Left ventricle myocardium inferior (tissue), 1 donor: ENCODE data around the gene SYF2. TPM values are rescaled to one million over a fixed set of nuclear protein-coding genes. Genes with fewer than 3 reads are reported as not detected.

Source experiments
- DNase-seq: peaks from one replicate; pipeline ENCODE4 v3.0.0-alpha.2; 2020
- H3K27ac ChIP-seq: fragments of 200-600 bp; replicated peaks from 2 replicates; pipeline ENCODE4 v1.8.0; 2021
- H3K27me3 ChIP-seq: fragments of 200-600 bp; 2 replicates; pipeline ENCODE4 v1.8.0; 2021; ENCODE audit warnings: low read depth
- H3K36me3 ChIP-seq: fragments of 200-600 bp; 2 replicates; pipeline ENCODE4 v1.8.0; 2021
- H3K4me1 ChIP-seq: fragments of 200-600 bp; 2 replicates; pipeline ENCODE4 v1.8.0; 2021
- H3K4me3 ChIP-seq: fragments of 200-600 bp; 2 replicates; pipeline ENCODE4 v1.8.0; 2021; ENCODE audit warnings: mild to moderate bottlenecking, moderate library complexity
- H3K9me3 ChIP-seq: fragments of 200-600 bp; replicated peaks from 2 replicates; pipeline ENCODE4 v1.8.0; 2021
- CTCF ChIP-seq: fragments of 200-600 bp; IDR thresholded peaks from 2 replicates; pipeline ENCODE4 v1.8.0; 2021; ENCODE audit warnings: antibody characterized with exemption, mild to moderate bottlenecking, borderline replicate concordance
- intact Hi-C: fragments of 100-400 bp; cut with micrococcal nuclease; formaldehyde crosslinking; loops from one replicate; pipeline ENCODE4 v1.11.0; 2022
- total RNA-seq: library from RNA; stranded (reverse); fragmentation: NEBNext Ultra II Directional; extraction: Animal tissue kit (Norgen Biotek cat#: 25700); gene quantifications from one replicate; pipeline ENCODE4 v1.2.1, GENCODE V29; 2021
- donor health status: DM: no; HTN: yes; CAD: no; lungs with severe emphysema.

Gene SYF2
- total RNA-seq, 1 donor from 2014 or later = 35.1 TPM

DNA sequence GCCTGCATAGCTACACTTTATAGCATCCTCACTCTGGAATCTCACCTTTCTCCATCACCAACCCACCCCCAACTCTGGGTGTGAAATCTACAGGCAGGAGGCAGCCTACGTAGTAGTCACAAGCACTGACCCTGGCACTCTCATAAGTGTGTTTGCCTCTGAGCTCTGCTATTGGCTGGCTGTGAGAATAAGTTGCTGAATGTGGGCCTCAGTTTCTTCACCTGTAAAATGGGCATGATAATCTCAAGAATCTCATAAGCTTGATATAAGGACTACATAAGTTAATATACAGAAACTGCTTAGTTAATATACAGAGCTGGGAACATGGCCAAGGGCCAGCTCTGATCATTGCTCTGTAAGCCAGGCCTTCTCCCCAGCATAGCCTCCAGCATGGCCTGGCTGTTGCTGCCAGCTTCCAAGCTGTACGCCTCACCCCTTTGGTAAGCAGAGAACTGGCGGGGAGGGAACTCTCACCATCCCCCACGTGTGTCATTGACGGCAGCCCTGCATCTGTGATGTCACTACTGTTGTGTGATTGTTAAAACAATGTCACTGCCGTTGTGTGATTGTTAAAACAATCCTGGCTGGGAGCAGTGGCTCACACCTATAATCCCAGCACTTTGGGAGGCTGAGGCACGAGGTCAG is 53.3 kb downstream of the SYF2 start:
- intact Hi-C loops = no loop called here
- H3K36me3 ChIP-seq = no peaks in the 10 kb centered on the region
- TF ChIP-seq CTCF = no peak
- H3K4me3 ChIP-seq = no peak overlapping the region
- peaks cover 9% of the 10 kb centered on the region for H3K9me3 ChIP-seq
- peaks cover 19% of the 10 kb centered on the region for H3K27me3 ChIP-seq
- no peak overlapping the region for H3K27ac ChIP-seq
- no peak for DNase-seq
- no peaks in the 10 kb centered on the region for H3K4me1 ChIP-seq

DNA sequence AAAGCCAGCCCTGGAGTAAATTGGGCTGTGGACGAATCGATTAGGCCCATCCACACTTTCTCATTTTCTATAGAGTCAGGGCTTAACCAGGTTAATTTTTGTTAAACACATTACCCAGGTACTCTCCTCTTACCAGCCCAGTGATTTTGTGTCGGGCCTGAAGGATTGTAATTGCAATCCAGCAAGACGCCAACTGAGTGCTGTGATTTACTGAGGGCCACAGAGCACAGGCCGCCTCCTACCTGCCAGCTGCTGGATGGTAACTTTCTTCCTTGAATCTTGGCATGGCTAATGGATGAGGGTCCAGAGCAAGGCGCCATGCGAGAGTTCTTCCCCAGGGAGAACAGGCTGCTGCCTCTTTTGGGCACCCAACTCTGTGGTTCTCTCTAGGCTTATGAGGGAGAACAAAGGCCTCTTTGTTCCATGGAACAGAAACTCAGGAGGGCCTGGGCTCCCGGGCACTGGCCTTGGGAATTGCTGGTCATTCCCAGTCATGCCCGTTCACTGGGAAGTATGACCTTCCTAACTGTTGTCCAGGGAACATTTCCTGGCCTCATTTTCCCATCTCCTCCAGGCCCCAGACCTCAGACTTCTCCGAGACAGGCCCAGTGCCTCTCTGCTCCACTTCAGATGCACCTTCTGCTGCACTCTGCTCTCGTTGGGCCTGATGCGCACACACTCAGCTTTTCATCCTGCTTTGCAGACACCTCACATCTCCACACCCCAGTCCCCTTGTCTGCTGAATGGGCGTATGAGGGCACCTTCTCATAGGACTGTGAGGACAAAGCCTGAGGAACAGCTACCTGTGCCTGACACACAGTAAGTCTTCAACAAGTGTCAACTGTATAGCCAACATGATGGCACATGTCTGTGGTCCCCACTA is 57.3 kb downstream of the SYF2 start:
- Histone ChIP-seq H3K4me3 (no peak overlapping the region), H3K36me3 (no peaks in the 10 kb centered on the region), H3K4me1 (no peaks in the 10 kb centered on the region), H3K27ac (no peak overlapping the region), H3K27me3 (no peaks in the 10 kb centered on the region), H3K9me3 (peaks cover 9% of the 10 kb centered on the region)
- DNase-seq = no peak
- TF ChIP-seq CTCF = no peak
- intact Hi-C loops = no loop called here

- intact Hi-C loops = no loop called here
- DNase-seq = no peak
Measured at GRCh38 chr1:25174363-25174729, 58.0 kb downstream of the SYF2 start.

DNA sequence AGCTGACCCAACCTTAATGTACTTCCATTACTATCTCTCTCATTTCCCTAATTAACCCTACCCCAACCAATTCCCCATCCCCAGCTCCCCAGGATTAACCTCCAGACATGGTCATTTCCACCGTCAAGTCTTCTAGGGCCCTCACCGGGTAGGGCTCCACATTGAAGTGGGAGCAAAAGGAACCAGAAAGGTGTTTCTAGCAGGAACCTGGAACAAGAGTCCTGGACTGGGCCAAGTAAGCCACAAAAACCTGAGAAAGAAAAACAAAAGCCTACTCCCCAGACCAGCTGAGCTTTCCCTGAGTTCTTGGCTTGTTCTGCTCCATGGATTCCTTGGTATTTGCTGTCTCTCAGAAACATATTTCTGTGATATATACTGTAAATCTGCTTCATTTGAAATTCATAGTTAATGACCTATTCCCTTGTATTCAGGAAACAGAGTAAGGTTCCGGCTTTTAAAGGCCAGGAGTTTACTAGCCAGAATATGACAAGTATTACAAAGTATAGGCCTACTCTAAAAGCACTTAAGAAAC is 58.4 kb downstream of the SYF2 start:
- Histone ChIP-seq H3K9me3 (peaks cover 9% of the 10 kb centered on the region), H3K4me1 (no peaks in the 10 kb centered on the region), H3K4me3 (no peak overlapping the region), H3K36me3 (no peaks in the 10 kb centered on the region), H3K27ac (no peak overlapping the region), H3K27me3 (no peaks in the 10 kb centered on the region)
- no peak for DNase-seq
- no peak for TF ChIP-seq CTCF
- intact Hi-C loops = no loop called here

More at GRCh38 chr1:25174363-25174729, 58.0 kb downstream of the SYF2 start:
- Histone ChIP-seq H3K4me3 (no peak overlapping the region), H3K27ac (no peak overlapping the region), H3K36me3 (no peaks in the 10 kb centered on the region), H3K27me3 (no peaks in the 10 kb centered on the region), H3K4me1 (no peaks in the 10 kb centered on the region), H3K9me3 (peaks cover 9% of the 10 kb centered on the region)
- no peak for TF ChIP-seq CTCF

Other genes starting within 250 kb of the SYF2 start
- 41.1 TPM for gene RSRP1, start 15.0 kb upstream of the SYF2 start, total RNA-seq
- not detected for gene RHD, start 40.0 kb upstream of the SYF2 start, total RNA-seq
- 72.0 TPM for gene TMEM50A, start 105.8 kb upstream of the SYF2 start, total RNA-seq
- 1.0 TPM for gene RHCE, start 188.3 kb upstream of the SYF2 start, total RNA-seq
- gene MACO1, start 198.4 kb upstream of the SYF2 start, total RNA-seq = 12.9 TPM